ENCODE data around the gene BNC2.

BNC2 gene

GRCh38 chr9:16623989-16624743 is 246.3 kb downstream of the BNC2 start:
- DNase-seq = no peak

GRCh38 chr9:16622541-16622940 is 247.9 kb downstream of the BNC2 start:
- no peak for DNase-seq

- DNase-seq = no peak
Observed at GRCh38 chr9:16619914-16620520, 250.5 kb downstream of the BNC2 start.

- DNase-seq = no peak
Observed at GRCh38 chr9:16619402-16619801, 251.1 kb downstream of the BNC2 start.

GRCh38 chr9:16618524-16618923 is 251.9 kb downstream of the BNC2 start:
- no peak for DNase-seq

GRCh38 chr9:16616686-16617085 is 253.8 kb downstream of the BNC2 start:
- no peak for DNase-seq

- DNase-seq = no peak
Observed at GRCh38 chr9:16615451-16615850, 255.0 kb downstream of the BNC2 start.

GRCh38 chr9:16613605-16614004 is 256.9 kb downstream of the BNC2 start:
- no peak for DNase-seq

- peak; percentile 53 to 71 for DNase-seq
Observed at GRCh38 chr9:16613051-16613450, 257.4 kb downstream of the BNC2 start.

GRCh38 chr9:16612627-16613026 is 257.8 kb downstream of the BNC2 start:
- DNase-seq = no peak

- no peak for DNase-seq
Observed at GRCh38 chr9:16611983-16612382, 258.5 kb downstream of the BNC2 start.

GRCh38 chr9:16611001-16611400 is 259.5 kb downstream of the BNC2 start:
- DNase-seq = no peak

GRCh38 chr9:16610538-16610937 is 259.9 kb downstream of the BNC2 start:
- no peak for DNase-seq

GRCh38 chr9:16608906-16609305 is 261.6 kb downstream of the BNC2 start:
- no peak for DNase-seq

- no peak for DNase-seq
Observed at GRCh38 chr9:16602494-16602893, 268.0 kb downstream of the BNC2 start.

- peak in 1 of 2 experiments; percentile 31 for DNase-seq
Observed at GRCh38 chr9:16601991-16602390, 268.5 kb downstream of the BNC2 start.

- no peak for DNase-seq
Observed at GRCh38 chr9:16598316-16598715, 272.2 kb downstream of the BNC2 start.

- no peak for DNase-seq
Observed at GRCh38 chr9:16597136-16597535, 273.3 kb downstream of the BNC2 start.

- no peak for DNase-seq
Observed at GRCh38 chr9:16595227-16595626, 275.2 kb downstream of the BNC2 start.

- no peak for DNase-seq
Observed at GRCh38 chr9:16594787-16595186, 275.7 kb downstream of the BNC2 start.

- DNase-seq = no peak
Observed at GRCh38 chr9:16593746-16594145, 276.7 kb downstream of the BNC2 start.

- no peak for DNase-seq
Observed at GRCh38 chr9:16591092-16591491, 279.4 kb downstream of the BNC2 start.

- no peak for DNase-seq
Observed at GRCh38 chr9:16585591-16585990, 284.9 kb downstream of the BNC2 start.

GRCh38 chr9:16579872-16580432 is 290.5 kb downstream of the BNC2 start:
- no peak for DNase-seq

- no peak for DNase-seq
Observed at GRCh38 chr9:16575986-16576245, 294.6 kb downstream of the BNC2 start.

All from NCI-H526 (cell line).